NOMO-1 (cell line): ENCODE data around the gene TBPL1.
"Not testable (repeated sequence)": the region's sequence is repeated elsewhere in the genome, so short reads cannot be mapped to it uniquely, and the experiment has no call there.

Experiments used
- DNase-seq, 2 experiments: peaks; one replicate each; lab custom pipeline; 2025; ENCODE audit not compliant: unreplicated experiment in 2 of 2; lab: John Stamatoyannopoulos, UW

The TBPL1 gene

DNA sequence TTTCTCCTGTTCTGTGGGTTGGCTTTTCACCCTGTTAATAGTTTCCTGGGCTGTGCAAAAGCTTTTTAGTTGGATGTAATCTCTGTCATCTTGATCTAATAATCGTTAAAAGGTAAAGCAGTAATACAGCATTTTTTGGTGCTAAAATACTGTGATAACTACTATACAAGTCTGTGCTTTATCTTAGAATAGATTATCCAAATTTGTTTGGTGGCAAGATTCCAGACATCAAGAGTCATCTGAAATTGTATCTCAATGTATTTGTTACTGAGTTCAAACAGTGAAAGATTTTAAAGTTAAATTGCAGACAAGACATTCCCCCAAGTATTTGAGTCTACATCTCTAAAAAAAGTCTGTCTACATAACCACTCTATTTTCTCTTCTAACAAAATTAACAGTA lies 18.8 kb downstream of the TBPL1 start:
- no peak for DNase-seq

DNA sequence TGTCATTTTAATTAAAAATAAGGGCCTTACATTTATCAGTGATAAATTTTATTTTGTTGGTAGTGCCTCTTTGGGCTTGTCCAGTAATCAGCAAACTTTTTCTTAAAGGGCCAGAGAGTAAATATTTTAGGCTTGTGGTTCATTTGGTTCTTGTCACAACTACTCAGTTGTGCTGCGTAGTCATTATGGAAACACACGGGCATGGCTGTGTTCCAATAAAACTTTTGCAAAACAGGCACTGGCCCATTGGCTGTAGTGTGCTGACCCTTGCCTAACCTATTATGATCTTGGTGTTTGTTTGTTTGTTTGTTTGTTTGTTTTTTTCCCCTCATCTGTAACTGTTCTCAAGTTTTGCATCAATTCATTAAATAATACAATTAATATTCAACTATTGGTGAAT lies 19.4 kb downstream of the TBPL1 start:
- no peak for DNase-seq

DNA sequence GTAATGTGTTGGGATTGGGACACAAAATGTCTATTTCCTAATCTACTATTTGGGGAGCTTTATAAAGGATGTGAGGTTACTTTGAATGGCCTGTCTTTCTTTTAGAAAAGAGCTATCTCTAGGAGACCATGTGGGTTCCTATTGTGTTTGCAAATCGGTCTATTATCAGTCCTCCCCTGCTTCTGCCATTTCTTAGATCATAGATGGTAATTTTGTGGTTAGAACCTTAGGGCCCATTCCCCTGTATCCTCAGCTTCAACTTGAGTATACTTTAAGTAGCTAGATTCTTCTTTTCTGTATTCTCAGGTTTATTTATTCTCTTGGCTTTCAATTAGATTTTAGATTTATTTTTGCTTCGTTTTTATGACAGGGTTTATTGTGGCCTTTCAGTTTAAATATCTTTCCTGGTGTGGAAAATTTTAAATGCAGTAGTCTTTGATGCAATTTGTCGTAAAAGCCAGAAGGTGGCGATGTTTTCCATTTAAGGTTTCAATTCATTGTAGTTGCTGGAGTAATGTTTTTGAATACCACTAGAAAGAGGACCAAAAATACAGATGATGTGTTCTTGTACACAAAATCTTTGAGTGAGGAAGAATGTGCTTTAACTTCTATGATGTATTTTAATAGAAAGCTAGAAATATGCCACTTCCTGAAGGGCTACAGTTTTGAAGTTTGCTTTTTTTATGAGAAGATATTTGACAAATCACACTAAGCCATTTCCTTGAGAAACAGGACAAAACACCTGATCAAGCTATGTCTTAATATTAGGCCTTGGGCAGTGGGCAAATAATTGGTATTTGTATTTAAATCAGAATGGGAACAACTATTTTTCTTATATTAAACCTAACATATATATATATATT lies 20.3 kb downstream of the TBPL1 start:
- peak in 1 of 2 experiments; percentile 59 for DNase-seq

DNA sequence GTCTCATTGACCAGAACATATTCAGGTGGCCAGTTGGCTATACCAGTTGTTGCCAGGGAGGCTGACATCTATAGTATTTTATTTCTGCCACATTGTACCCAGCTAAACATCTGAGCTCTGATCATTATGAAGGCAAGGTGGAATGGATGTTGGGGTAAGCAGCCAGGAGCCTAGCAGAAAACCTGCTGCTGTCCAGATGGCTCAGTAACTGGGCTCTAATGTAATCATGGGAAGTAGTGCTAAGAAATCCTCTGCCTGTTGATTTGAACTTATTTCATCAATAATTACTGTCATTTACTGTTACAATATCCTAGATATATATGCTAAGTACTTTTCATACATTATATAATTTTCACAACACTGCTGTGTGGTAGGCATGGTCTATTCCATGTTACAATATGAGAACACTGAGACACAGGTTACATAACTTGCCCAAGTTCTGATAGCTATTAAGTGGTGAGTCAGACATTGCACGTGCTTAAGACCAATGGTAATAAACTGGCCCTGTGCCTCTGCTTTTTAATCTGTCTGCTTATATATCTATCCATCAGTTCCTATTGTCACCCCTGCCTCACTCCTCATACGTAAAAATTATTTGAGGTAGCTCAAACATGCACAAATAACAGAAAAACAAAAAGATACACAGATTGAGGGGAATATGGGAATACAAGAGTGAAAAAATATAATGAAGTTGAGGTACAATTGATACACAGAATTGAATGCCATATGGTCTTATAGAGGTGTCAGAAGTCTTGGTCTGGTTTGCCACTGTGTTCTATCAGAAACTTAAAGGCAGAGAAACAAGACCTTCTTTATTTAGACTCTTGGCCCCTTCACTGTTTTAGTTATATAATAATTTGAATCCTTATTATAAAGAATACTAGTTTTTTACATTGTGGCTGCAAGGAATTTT lies 25.2 kb downstream of the TBPL1 start:
- peak; percentile 54 to 82 for DNase-seq

DNA sequence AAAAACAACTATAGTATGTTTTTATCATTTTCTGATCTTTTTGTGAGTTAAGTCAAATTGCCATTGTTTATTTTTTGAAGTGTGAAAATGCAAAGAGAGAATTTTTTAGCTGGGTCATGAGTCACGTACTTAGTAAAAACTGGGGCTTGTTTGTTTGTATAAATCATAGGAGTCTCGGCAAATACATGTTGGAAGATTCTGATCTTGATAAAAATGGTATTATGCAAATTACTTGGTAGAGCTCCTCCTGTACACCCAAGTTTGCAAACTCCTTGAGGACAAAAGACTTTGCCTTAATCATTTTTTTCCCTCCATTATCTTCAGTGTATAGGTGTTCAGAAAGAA lies 25.8 kb downstream of the TBPL1 start:
- no peak for DNase-seq

DNA sequence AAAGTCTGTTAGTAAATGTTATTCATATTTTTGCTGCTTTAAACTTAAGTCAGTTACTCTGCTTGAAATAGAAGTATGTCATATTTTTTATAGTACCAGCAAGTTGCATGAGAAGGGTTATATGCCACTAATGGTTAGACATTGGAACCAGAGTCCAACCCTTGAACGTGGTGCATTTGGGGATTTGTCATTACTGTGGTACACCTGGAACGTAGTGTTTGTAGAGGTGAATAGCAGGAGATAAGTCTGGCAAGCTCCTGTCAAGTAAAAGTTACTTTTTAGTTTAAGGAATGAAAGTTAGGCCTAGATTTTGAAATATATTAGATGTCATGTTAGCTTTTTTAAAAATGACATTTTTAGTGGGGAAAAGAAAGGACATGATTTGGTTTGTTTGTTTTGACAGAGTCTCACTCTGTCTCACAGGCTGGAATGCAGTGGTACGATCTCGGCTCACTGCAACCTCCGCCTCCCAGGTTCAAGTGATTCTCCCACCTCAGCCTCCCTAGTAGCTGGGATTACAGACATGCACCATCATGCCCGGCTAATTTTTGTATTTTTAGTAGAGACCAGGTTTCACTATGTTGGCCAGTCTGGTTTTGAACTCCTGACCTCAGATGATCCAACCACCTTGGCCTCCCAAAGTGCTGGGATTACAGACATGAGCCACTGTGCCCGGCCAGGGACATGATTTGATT lies 26.4 kb downstream of the TBPL1 start:
- not testable (repeated sequence) for DNase-seq

DNA sequence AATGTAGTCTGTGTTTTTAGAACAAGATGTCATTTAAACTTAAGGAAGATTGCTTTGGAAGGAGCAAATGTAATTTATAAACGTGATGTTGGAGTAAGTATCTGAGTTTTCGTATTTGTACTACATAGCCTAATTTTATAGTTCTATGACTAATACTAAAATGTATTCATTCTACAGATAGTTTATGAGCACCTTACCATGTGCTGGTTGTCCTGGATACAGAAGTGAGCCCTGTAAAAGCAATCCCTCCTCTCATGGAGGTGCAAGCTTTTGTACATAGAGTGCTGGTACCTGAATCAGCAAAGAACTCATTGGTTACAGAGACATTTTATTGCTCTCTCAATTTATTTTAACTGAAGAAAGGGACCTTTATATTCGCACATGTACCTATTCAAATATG lies 27.1 kb downstream of the TBPL1 start:
- no peak for DNase-seq

DNA sequence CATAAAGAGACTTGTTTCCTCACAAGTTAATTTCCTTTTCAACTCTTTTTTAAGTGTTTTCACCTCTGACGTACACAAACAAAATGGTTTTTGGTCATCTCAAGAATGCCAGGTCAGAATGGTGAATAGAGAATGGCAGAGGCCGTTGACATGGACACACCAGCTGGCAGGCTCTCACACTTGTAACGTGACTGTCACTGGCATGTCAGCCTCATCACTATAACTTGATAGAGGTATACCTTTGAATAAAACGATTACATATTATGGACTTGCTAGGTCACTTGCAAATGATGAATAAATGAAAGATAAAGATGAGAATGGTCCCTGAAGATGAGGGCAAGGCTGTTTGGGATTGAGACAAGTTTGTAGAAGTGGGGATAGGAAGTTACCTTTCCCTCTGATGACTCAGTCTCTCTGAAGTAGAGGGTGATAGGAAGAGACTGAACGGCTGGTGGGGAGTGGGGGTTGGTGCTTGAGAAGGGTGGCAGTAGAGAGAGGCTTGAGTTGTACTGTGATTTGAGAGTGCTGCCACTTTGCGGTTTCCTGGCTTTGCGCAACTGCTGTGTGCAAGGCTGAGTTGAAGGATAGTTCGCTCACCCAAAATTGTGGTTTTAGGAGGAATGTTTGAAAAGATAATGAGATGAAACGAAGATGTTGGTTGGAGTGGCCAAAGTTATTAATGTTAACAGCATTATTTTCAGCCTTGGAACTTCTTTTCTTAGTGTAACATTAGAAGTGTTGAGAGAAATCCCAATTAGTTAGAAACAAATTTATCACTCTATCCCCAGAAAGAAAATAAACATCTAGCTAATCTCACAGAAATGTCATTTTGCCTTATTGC lies 30.3 kb downstream of the TBPL1 start:
- DNase-seq: peak; percentile 90 to 92

DNA sequence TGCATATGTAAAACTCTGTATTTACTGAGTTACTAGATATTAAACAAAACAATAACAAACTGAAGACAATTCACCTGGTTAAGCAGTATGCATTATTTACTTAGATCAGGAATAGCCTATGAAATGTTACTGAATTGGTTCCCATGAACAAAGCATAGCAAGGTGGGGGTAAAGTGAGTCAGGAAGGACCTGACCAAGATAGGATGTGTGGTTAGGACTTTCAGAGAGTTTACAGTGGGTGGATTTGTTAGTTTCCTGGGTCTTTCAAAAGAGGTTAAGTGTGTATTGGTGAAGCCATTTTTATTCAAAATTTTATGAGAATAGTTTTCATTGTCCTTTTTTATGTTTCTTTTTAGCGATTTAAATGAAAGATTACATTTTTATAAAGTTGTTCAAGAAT lies 32.9 kb downstream of the TBPL1 start:
- no peak for DNase-seq

DNA sequence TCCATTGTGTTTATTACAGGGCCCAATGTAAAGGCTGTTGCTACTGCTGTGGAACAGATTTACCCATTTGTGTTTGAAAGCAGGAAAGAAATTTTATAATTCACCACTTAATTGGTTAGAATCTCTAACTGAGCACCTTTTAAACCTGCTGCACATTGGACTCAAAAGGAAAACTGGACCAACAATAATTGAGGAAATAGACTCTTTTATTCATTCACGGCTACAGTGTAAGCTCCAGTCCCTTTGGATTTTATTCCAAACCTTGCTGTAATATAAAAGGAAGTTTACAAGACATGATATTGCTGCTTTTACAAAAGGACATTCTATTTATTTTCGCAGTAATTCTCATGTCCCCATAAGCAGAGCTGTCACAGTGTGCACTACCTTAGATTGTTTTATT lies 33.9 kb downstream of the TBPL1 start:
- DNase-seq: no peak

DNA sequence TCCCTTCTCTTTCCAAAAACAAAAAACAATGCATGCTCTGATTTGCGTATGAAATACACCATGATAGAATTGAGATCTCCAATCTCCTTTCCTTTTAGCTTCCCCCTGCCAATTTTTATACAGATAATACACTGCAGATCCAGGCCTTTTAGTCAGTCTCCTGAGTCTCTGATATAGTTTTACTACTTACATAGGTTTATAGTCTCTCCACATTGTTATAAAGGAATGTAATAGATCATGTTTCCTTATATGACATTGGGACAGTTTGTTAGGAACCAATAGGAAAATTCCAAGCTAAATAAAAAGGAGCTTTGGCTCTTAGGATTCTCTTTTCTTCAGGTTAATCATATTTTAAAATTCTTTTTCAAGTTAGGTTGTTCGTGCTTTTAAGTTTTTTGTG lies 36.5 kb downstream of the TBPL1 start:
- DNase-seq: no peak

DNA sequence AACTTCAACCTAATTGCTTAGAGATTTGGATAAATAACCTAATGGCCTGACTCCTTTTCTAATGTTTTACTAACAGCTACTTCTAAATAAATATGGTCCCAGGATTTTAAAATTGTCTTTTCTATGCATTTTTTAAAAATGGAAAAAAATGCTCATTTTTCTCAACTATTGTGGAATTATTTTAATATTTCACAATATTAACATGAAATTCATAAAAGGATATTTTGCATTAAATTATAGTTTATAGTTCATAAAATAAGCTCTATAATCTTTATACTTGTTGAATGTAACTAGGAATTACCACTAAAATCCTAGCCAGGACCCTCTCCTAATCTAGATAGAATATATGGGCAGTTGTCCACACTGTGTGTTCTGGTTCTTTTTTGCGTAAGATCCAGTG lies 37.3 kb downstream of the TBPL1 start:
- no peak for DNase-seq

DNA sequence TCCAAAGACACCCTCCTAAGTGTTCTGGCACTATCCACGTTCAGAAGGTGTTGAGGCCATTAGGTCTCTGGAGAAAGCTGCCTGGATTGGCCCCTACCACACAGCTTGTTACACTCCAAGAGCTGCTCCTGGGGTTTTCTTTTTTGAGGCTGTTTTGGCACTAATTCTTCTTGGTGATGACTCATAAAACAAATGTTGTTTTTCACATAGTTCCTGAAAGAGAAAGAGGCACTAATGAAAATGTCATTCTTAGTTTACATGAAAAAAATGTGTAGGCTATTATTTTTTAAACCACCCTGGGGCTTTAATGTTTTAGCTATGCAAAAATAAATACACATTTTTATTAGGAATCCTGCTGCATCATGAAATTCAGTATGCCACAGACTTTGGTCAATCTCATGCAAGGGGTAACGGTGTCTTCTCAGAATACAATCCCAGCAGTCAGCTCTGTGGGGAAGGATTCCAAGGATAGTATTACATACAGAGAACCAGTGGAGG lies 38.1 kb downstream of the TBPL1 start:
- no peak for DNase-seq

DNA sequence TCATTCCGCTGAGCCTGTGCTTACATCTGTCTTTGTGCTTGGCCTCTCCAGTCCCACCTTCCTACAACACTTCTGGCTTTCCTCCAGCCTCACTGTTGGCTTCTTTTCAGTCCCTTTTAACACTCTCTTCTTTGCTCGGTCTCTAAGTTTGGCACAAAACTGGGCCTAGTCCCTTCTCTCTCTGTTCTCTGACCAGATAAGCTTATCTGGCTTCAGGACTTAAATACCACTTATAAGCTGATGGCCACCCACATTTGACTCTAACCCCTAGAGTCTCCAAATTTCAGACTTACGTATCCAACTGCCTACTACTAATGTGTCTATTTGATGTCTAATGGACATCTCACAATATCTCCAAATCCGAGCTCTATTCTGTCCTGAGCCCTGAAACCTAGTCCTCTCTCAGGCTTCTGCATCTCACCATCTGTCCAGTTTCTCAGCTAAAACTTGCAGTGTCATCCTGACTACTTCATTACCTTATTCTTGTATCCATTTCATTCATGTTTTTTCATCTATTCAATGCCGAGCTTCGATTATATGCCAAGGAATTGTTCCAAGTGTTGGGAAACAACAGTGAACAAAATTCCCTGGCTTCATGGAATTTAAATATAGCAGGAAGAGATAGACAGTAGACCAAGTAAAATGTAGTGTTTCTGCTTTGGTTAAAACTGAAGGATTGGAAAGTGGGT lies 40.1 kb downstream of the TBPL1 start:
- DNase-seq: no peak

DNA sequence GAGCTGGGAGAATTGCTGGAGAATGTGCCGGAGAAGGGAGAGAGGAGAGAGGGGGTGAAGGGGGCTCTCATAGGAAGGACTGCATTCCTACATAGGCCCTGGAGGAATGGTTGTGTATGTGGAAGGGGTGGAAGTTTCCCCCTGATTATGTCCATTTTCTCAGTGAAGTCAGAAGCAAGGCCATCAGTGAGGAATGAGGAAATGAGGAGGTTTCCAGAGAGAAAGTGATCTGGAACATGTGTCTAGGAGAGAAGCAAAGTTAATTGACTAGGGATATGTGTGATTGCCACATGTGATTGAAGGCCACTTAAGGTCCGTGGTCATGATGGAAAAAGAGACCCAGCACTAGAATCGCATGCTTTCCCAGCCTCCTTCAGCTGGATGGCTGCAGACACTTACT lies 42.3 kb downstream of the TBPL1 start:
- no peak for DNase-seq

DNA sequence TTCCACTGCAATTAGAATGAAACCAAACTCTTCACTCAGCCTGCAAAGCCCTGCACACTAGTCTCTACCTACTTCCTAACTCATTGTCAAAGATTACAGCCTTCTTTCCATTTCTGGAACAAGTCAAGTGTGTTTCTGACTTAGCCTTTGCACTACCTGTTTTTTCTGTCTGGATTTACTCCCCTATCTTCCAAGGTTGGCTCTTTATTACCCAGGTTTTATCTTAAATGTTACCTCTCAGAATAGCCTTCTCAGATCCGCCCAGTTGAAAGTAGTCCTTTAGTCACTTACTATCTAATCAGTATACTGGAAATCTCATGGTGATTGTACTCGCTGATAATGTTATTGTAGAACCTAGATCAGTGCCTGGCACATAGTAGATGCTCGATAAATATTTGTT lies 42.7 kb downstream of the TBPL1 start:
- no peak for DNase-seq

DNA sequence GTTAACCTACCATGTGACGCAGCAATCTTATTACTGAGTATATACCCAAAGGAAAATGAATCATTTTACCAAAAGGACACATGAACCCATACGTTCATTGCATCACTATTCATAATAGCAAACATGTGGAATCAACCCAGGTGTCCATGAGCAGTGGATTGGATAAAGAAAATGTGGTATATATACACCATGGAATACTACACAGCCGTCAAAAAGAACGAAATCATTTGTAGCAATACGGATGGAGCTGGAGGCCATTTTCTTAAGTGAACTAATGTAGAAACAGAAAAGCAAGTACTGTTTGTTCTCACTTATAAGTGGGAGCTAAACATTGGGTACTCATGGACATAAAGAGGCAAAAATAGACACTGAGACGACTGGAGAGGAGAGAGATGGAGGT lies 44.2 kb downstream of the TBPL1 start:
- no peak for DNase-seq

DNA sequence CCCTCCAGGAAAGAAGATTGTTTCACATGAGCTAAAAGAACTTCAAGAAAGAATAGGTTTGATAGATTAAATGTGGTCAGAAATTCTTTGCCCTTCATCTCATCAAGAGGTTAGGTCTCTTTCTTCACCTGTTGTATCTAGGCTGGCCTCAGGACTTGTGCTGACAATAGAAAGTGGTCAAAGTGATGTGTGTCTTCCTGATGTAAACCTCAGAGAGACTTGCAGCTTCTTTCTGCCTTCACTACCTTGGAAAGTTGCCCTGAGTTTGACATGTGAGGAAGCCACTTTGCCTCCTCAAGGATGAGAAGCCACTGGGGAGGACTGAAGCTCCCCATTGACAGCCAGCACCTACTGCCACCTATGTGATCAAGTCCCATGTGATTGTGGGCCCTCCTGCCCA lies 46.3 kb downstream of the TBPL1 start:
- no peak for DNase-seq

DNA sequence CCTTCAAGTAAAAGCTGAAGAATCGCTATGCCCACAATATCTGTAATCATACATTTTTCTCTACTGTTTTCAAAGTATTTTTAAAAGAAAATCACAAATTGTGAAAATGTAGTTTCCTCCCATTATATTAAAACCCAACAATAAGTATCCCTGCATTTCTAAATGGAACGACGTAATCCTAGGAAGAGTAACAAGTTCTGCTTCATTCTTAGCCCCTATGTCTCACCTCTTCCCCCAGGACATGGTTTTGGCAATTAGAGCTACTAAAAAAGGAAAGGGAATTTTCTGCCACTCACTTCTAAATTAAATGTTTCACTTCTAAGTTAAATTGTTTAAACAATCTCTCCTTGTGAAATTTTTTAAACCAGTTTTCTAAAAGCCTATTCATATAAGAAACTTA lies 47.4 kb downstream of the TBPL1 start:
- DNase-seq: no peak

DNA sequence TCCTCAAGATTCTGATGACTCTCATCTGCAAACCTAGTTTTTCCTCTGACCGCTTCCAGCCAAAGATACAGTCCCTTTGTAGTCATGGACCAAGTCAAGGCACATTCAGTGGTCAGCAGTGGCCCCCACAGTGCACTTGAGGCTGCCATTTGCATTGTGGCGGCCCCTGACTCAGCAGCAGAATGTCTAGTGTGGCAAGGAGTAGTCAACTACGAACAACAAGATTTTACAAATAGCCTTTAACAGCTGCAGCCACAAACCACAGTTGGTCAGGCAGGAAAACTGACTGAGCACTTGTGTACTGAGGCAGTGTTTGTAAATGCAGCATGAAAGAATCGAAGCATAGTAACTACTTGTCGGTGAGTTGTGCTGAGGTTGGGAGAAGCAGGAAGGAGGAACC lies 49.8 kb downstream of the TBPL1 start:
- no peak for DNase-seq
